GM19395 (cell line): ENCODE data around the gene SEMA6A.

Experiments
- ATAC-seq: cut with Tn5 transposase; IDR thresholded peaks from one replicate; pipeline ENCODE4 v1.9.1; 2021; ENCODE audit warnings: mild to moderate bottlenecking, moderate library complexity; ENCODE audit not compliant: unreplicated experiment

The SEMA6A gene

GRCh38 chr5:116442095-116442534, 132.5 kb downstream of the SEMA6A start:
- no peak for ATAC-seq

GRCh38 chr5:116441223-116441622, 133.4 kb downstream of the SEMA6A start:
- ATAC-seq, result no peak

- no peak for ATAC-seq
Measured at GRCh38 chr5:116440457-116441001, 134.1 kb downstream of the SEMA6A start.

- ATAC-seq, result no peak
Measured at GRCh38 chr5:116439905-116440304, 134.7 kb downstream of the SEMA6A start.

- ATAC-seq, result no peak
Measured at GRCh38 chr5:116438979-116439554, 135.6 kb downstream of the SEMA6A start.

GRCh38 chr5:116437922-116438578, 136.6 kb downstream of the SEMA6A start:
- no peak for ATAC-seq

GRCh38 chr5:116437351-116437705, 137.3 kb downstream of the SEMA6A start:
- no peak for ATAC-seq

- no peak for ATAC-seq
Measured at GRCh38 chr5:116436674-116437350, 137.8 kb downstream of the SEMA6A start.

GRCh38 chr5:116428966-116429365, 145.7 kb downstream of the SEMA6A start:
- no peak for ATAC-seq

- ATAC-seq, result no peak
Measured at GRCh38 chr5:116428413-116428812, 146.2 kb downstream of the SEMA6A start.

- no peak for ATAC-seq
Measured at GRCh38 chr5:116424951-116425350, 149.7 kb downstream of the SEMA6A start.

GRCh38 chr5:116424258-116424615, 150.4 kb downstream of the SEMA6A start:
- no peak for ATAC-seq

GRCh38 chr5:116423587-116424257, 150.9 kb downstream of the SEMA6A start:
- no peak for ATAC-seq

- no peak for ATAC-seq
Measured at GRCh38 chr5:116423141-116423540, 151.5 kb downstream of the SEMA6A start.

GRCh38 chr5:116421080-116421629, 153.5 kb downstream of the SEMA6A start:
- ATAC-seq, result no peak

GRCh38 chr5:116420540-116420939, 154.1 kb downstream of the SEMA6A start:
- ATAC-seq, result no peak

GRCh38 chr5:116419258-116419657, 155.4 kb downstream of the SEMA6A start:
- no peak for ATAC-seq

GRCh38 chr5:116418774-116419173, 155.8 kb downstream of the SEMA6A start:
- no peak for ATAC-seq

GRCh38 chr5:116418016-116418415, 156.6 kb downstream of the SEMA6A start:
- no peak for ATAC-seq

GRCh38 chr5:116415989-116416388, 158.6 kb downstream of the SEMA6A start:
- no peak for ATAC-seq

GRCh38 chr5:116415182-116415581, 159.4 kb downstream of the SEMA6A start:
- no peak for ATAC-seq
